Mesothelial cell of epicardium (in vitro differentiated cells): ENCODE measurements around the gene ANKRD1. TPM values are rescaled to one million over a fixed set of nuclear protein-coding genes. Genes with fewer than 3 reads are reported as not detected.

ENCODE experiments used
- DNase-seq, 2 experiments: peaks; one replicate each; pipeline ENCODE4 v3.0.0; 2021; ENCODE audit warnings: low spot score in 2 of 2; ENCODE audit not compliant: unreplicated experiment in 2 of 2
- H3K27ac Mint-ChIP-seq: 2 replicates; pipeline ENCODE4 v1.8.0; 2021; ENCODE audit warnings: mixed read lengths
- H3K27me3 Mint-ChIP-seq: 2 replicates; pipeline ENCODE4 v1.8.0; 2021; ENCODE audit warnings: low read depth, mixed read lengths
- H3K36me3 Mint-ChIP-seq: 2 replicates; pipeline ENCODE4 v1.8.0; 2021; ENCODE audit warnings: mixed read lengths
- H3K4me1 Mint-ChIP-seq: 2 replicates; pipeline ENCODE4 v1.8.0; 2021; ENCODE audit warnings: mixed read lengths
- H3K4me3 Mint-ChIP-seq: 2 replicates; pipeline ENCODE4 v1.8.0; 2021; ENCODE audit warnings: mild to moderate bottlenecking, moderate library complexity, mixed read lengths
- H3K9me3 Mint-ChIP-seq: 2 replicates; pipeline ENCODE4 v1.8.0; 2021; ENCODE audit warnings: mixed read lengths
- CTCF ChIP-seq: fragments of 200-600 bp; sonication (generic); IDR thresholded peaks from one replicate; pipeline ENCODE4 v1.5.0; 2021; ENCODE audit warnings: antibody characterized with exemption; ENCODE audit not compliant: unreplicated experiment
- total RNA-seq: library from RNA; stranded (reverse); gene quantifications from 3 replicates; pipeline ENCODE4 v1.2.1, GENCODE V29; 2021

The ANKRD1 gene
- total RNA-seq, 1 donor from 2014 or later, result 5.2 TPM

GRCh38 chr10:90872648-90873020, 48.3 kb downstream of the ANKRD1 start:
- Mint-ChIP-seq H3K36me3 (peaks cover 11% of the 10 kb centered on the region), H3K27me3 (peaks cover 11% of the 10 kb centered on the region), H3K4me3 (peak overlapping the region; percentile 97), H3K4me1 (peaks cover 21% of the 10 kb centered on the region), H3K9me3 (peaks cover 10% of the 10 kb centered on the region), H3K27ac (peak overlapping the region; percentile 96)
- TF ChIP-seq CTCF, result no peak
- no peak for DNase-seq

- Mint-ChIP-seq H3K4me1 (peaks cover 21% of the 10 kb centered on the region), H3K36me3 (peaks cover 11% of the 10 kb centered on the region), H3K27me3 (peaks cover 16% of the 10 kb centered on the region), H3K27ac (peak within 1 kb of the TSS; percentile 96), H3K9me3 (peaks cover 10% of the 10 kb centered on the region), H3K4me3 (peak within 1 kb of the TSS; percentile 97)
- peak; percentile 61 to 85 for DNase-seq
- TF ChIP-seq CTCF, result no peak
Observed at GRCh38 chr10:90871766-90872647, 48.9 kb downstream of the ANKRD1 start, which contains the start of gene RPP30. RPP30 (plus strand) TSS chr10:90871974; CDS start chr10:90871987, 13 bp downstream.

GRCh38 chr10:90871279-90871765, 49.6 kb downstream of the ANKRD1 start:
- Mint-ChIP-seq H3K9me3 (peaks cover 10% of the 10 kb centered on the region), H3K27ac (peak overlapping the region; percentile 96), H3K27me3 (peaks cover 16% of the 10 kb centered on the region), H3K36me3 (peaks cover 8% of the 10 kb centered on the region), H3K4me3 (peak overlapping the region; percentile 97), H3K4me1 (peaks cover 21% of the 10 kb centered on the region)
- TF ChIP-seq CTCF, result peak; percentile 54
- DNase-seq, result peak in 1 of 2 experiments; percentile 22

- H3K27me3 Mint-ChIP-seq, result peaks cover 42% of the 10 kb centered on the region
- H3K9me3 Mint-ChIP-seq, result peaks cover 10% of the 10 kb centered on the region
- no peak for DNase-seq
- peaks cover 3% of the 10 kb centered on the region for H3K4me1 Mint-ChIP-seq
- no peak for TF ChIP-seq CTCF
- H3K4me3 Mint-ChIP-seq, result no peak overlapping the region
- H3K27ac Mint-ChIP-seq, result no peak overlapping the region
- H3K36me3 Mint-ChIP-seq, result peaks cover 4% of the 10 kb centered on the region
Observed at GRCh38 chr10:90866050-90866598, 54.8 kb downstream of the ANKRD1 start.

- H3K27me3 Mint-ChIP-seq, result peaks cover 47% of the 10 kb centered on the region
- peaks cover 10% of the 10 kb centered on the region for H3K9me3 Mint-ChIP-seq
- H3K27ac Mint-ChIP-seq, result no peak overlapping the region
- H3K36me3 Mint-ChIP-seq, result peaks cover 4% of the 10 kb centered on the region
- peak; percentile 28 for TF ChIP-seq CTCF
- no peak for DNase-seq
- H3K4me1 Mint-ChIP-seq, result no peaks in the 10 kb centered on the region
- H3K4me3 Mint-ChIP-seq, result no peak overlapping the region
Observed at GRCh38 chr10:90865401-90865800, 55.5 kb downstream of the ANKRD1 start.
